MCF 10A (cell line): ENCODE results near the gene BTBD17. TPM values are rescaled to one million over a fixed set of nuclear protein-coding genes. Genes with fewer than 3 reads are reported as not detected.

Experiments
- BruUV-seq: library from RNA; stranded (reverse); fragments of 400-500 nt; replicated peaks from 2 replicates; lab custom pipeline; 2021; lab: Mats Ljungman, UMichigan
- CTCF ChIA-PET: fragments of 300-600 bp; sonication (Branson Sonifier 250); formaldehyde crosslinking; extraction: SDS; loops from one replicate; lab custom pipeline; 2021; ENCODE audit warnings: antibody characterized with exemption, inconsistent platforms; lab: Yijun Ruan, JAX
- POLR2A ChIA-PET: fragments of 300-600, 350-650 bp; sonication (Branson Sonifier 250); formaldehyde crosslinking; extraction: SDS; loops from one replicate; lab custom pipeline; 2020; ENCODE audit warnings: antibody characterized with exemption, inconsistent platforms; lab: Yijun Ruan, JAX
- DNase-seq: peaks from one replicate; pipeline ENCODE4 v3.0.0-alpha.2; 2018; ENCODE audit not compliant: unreplicated experiment
- H3K27ac Mint-ChIP-seq: one replicate; pipeline ENCODE4 v1.8.0; 2022; ENCODE audit warnings: mild to moderate bottlenecking, low read depth, mixed read lengths; ENCODE audit not compliant: unreplicated experiment
- H3K27me3 Mint-ChIP-seq: one replicate; pipeline ENCODE4 v1.8.0; 2022; ENCODE audit warnings: mixed read lengths; ENCODE audit not compliant: insufficient read depth, unreplicated experiment
- H3K36me3 Mint-ChIP-seq: one replicate; pipeline ENCODE4 v1.8.0; 2022; ENCODE audit warnings: mild to moderate bottlenecking, moderate library complexity, mixed read lengths; ENCODE audit not compliant: insufficient read depth, unreplicated experiment
- H3K4me1 Mint-ChIP-seq: one replicate; pipeline ENCODE4 v1.8.0; 2022; ENCODE audit warnings: mixed read lengths; ENCODE audit not compliant: insufficient read depth, unreplicated experiment
- H3K4me3 Mint-ChIP-seq: one replicate; pipeline ENCODE4 v1.8.0; 2022; ENCODE audit warnings: mild to moderate bottlenecking, moderate library complexity, mixed read lengths; ENCODE audit not compliant: unreplicated experiment
- H3K9me3 Mint-ChIP-seq: one replicate; pipeline ENCODE4 v1.8.0; 2022; ENCODE audit warnings: mixed read lengths; ENCODE audit not compliant: unreplicated experiment
- CTCF ChIP-seq: fragments of 200-600 bp; IDR thresholded peaks from one replicate; pipeline ENCODE4 v1.8.0; 2022; ENCODE audit warnings: antibody characterized with exemption, mild to moderate bottlenecking; ENCODE audit not compliant: unreplicated experiment
- intact Hi-C: fragments of 100-400 bp; cut with micrococcal nuclease; formaldehyde crosslinking; loops from 2 replicates; pipeline ENCODE4 v1.14.1; 2022
- total RNA-seq: library from RNA; stranded (reverse); gene quantifications from 2 replicates; pipeline ENCODE4 v1.2.3, GENCODE V29; 2022

Gene BTBD17
- total RNA-seq, 1 experiment from 2014 or later: not detected

- no peaks in the 10 kb centered on the region for H3K9me3 Mint-ChIP-seq
- H3K27ac Mint-ChIP-seq: no peak overlapping the region
- intact Hi-C loops: no loop called here
- POLR2A ChIA-PET: interaction anchor here (1.0 kb wide), 1 partner anchor 31 kb away, joined by 3 read pairs; no protein-coding TSS in a partner anchor
- H3K36me3 Mint-ChIP-seq: no peaks in the 10 kb centered on the region
- DNase-seq: no peak
- H3K4me3 Mint-ChIP-seq: no peak overlapping the region
- BruUV-seq: no TSS peak
- no peak for TF ChIP-seq CTCF
- H3K4me1 Mint-ChIP-seq: no peaks in the 10 kb centered on the region
- H3K27me3 Mint-ChIP-seq: peaks cover 21% of the 10 kb centered on the region
- CTCF ChIA-PET: interaction anchor here (0.6 to 0.8 kb wide), 2 partner anchors 17 to 249 kb away, joined by 3 read pairs; no protein-coding TSS in a partner anchor
These were observed 25.9 kb upstream of the BTBD17 start for GRCh38 chr17:74387365-74388218.

- POLR2A ChIA-PET: no interaction called here
These were observed 24.7 kb upstream of the BTBD17 start for GRCh38 chr17:74386386-74386785.

GRCh38 chr17:74385201-74385600 is 23.5 kb upstream of the BTBD17 start:
- no peaks in the 10 kb centered on the region for H3K9me3 Mint-ChIP-seq
- no peak for TF ChIP-seq CTCF
- intact Hi-C loops: no loop called here
- H3K4me1 Mint-ChIP-seq: peaks cover 10% of the 10 kb centered on the region
- no peak for DNase-seq
- no peaks in the 10 kb centered on the region for H3K36me3 Mint-ChIP-seq
- H3K27ac Mint-ChIP-seq: no peak overlapping the region
- H3K27me3 Mint-ChIP-seq: peaks cover 15% of the 10 kb centered on the region
- ChIA-PET CTCF (interaction anchor here (0.6 to 2.8 kb wide), 3 partner anchors 72 to 108 kb away, joined by 3 to 8 read pairs (median 4); no protein-coding TSS in a partner anchor), POLR2A (no interaction called here)
- no peak overlapping the region for H3K4me3 Mint-ChIP-seq
- BruUV-seq: no TSS peak

More at GRCh38 chr17:74386386-74386785, 24.7 kb upstream of the BTBD17 start:
- BruUV-seq: no TSS peak
- Mint-ChIP-seq H3K27ac (no peak overlapping the region), H3K9me3 (no peaks in the 10 kb centered on the region), H3K27me3 (peaks cover 21% of the 10 kb centered on the region), H3K36me3 (no peaks in the 10 kb centered on the region), H3K4me3 (no peak overlapping the region), H3K4me1 (no peaks in the 10 kb centered on the region)
- intact Hi-C loops: no loop called here
- CTCF ChIA-PET: interaction anchor here (0.7 to 1.2 kb wide), 3 partner anchors 46 to 71 kb away, joined by 3 to 4 read pairs (median 3); no protein-coding TSS in a partner anchor
- no peak for DNase-seq
- no peak for TF ChIP-seq CTCF

- Mint-ChIP-seq H3K9me3 (no peaks in the 10 kb centered on the region), H3K36me3 (no peaks in the 10 kb centered on the region)
- POLR2A ChIA-PET: no interaction called here
These were observed 21.5 kb upstream of the BTBD17 start for GRCh38 chr17:74383141-74383540.

More at GRCh38 chr17:74383141-74383540, 21.5 kb upstream of the BTBD17 start:
- no TSS peak for BruUV-seq
- Mint-ChIP-seq H3K4me1 (peaks cover 16% of the 10 kb centered on the region), H3K27ac (no peak overlapping the region), H3K27me3 (peaks cover 5% of the 10 kb centered on the region), H3K4me3 (no peak overlapping the region)
- TF ChIP-seq CTCF: no peak
- DNase-seq: no peak
- CTCF ChIA-PET: interaction anchor here (1.1 to 3.2 kb wide), 3 partner anchors 8 to 74 kb away, joined by 3 to 8 read pairs (median 7); no protein-coding TSS in a partner anchor
- intact Hi-C loops: no loop called here
